OCI-LY1 (cell line): Measurements from ENCODE around the gene NKAIN2.

Experiments
- H2AFZ ChIP-seq: fragments of 200-600 bp; sonication (generic), shearing (Covaris generic); 2 replicates; pipeline ENCODE4 v1.6.0; 2014; ENCODE audit warnings: antibody characterized with exemption, mild to moderate bottlenecking, low read length
- H3F3A ChIP-seq: fragments of 200-600 bp; sonication (generic), shearing (Covaris generic); 2 replicates; pipeline ENCODE4 v1.6.0; 2014; ENCODE audit warnings: mild to moderate bottlenecking, antibody characterized with exemption, low read length, moderate library complexity; ENCODE audit not compliant: insufficient read depth
- H3K27ac ChIP-seq: fragments of 200-600 bp; sonication (generic); 2 replicates; pipeline ENCODE4 v1.5.1; 2014; ENCODE audit warnings: low read length, mixed run types, mild to moderate bottlenecking, low read depth; ENCODE audit not compliant: poor library complexity, severe bottlenecking
- H3K27me3 ChIP-seq: fragments of 200-600 bp; sonication (generic); 2 replicates; pipeline ENCODE4 v1.6.0; 2014; ENCODE audit warnings: antibody characterized with exemption, mild to moderate bottlenecking, low read length, moderate library complexity; ENCODE audit not compliant: insufficient read depth
- H3K36me3 ChIP-seq: fragments of 200-600 bp; sonication (generic); 2 replicates; pipeline ENCODE4 v1.6.1; 2014; ENCODE audit warnings: mild to moderate bottlenecking, antibody characterized with exemption, low read length, moderate library complexity, mixed read lengths; ENCODE audit not compliant: insufficient read depth
- H3K4me1 ChIP-seq: fragments of 200-600 bp; sonication (generic); 2 replicates; pipeline ENCODE4 v1.5.1; 2014; ENCODE audit warnings: mild to moderate bottlenecking, low read length, moderate library complexity; ENCODE audit not compliant: insufficient read depth, severe bottlenecking
- H3K4me2 ChIP-seq: fragments of 200-600 bp; sonication (generic), shearing (Covaris generic); 2 replicates; pipeline ENCODE4 v1.6.1; 2014; ENCODE audit warnings: low read length
- H3K4me3 ChIP-seq: fragments of 200-600 bp; sonication (generic); 2 replicates; pipeline ENCODE4 v1.5.1; 2014; ENCODE audit warnings: low read length, low read depth, mild to moderate bottlenecking, mixed read lengths; ENCODE audit not compliant: poor library complexity, severe bottlenecking
- H3K79me2 ChIP-seq: fragments of 200-600 bp; shearing (Covaris generic); 2 replicates; pipeline ENCODE4 v1.6.1; 2016; ENCODE audit warnings: mixed run types, low read length, mixed read lengths; ENCODE audit not compliant: insufficient read depth
- H3K9ac ChIP-seq: fragments of 200-600 bp; sonication (generic), shearing (Covaris generic); 2 replicates; pipeline ENCODE4 v1.6.1; 2014; ENCODE audit warnings: mild to moderate bottlenecking, low read length, mixed read lengths
- H3K9me2 ChIP-seq: fragments of 200-600 bp; sonication (generic), shearing (Covaris generic); 2 replicates; pipeline ENCODE4 v1.6.1; 2014; ENCODE audit warnings: low read depth, mild to moderate bottlenecking, low read length, mixed read lengths
- H3K9me3 ChIP-seq: fragments of 200-600 bp; shearing (Covaris generic); 2 replicates; pipeline ENCODE4 v1.6.1; 2014; ENCODE audit warnings: low read length, mixed read lengths
- H4K20me1 ChIP-seq: fragments of 200-600 bp; sonication (generic), shearing (Covaris generic); 2 replicates; pipeline ENCODE4 v1.6.0; 2016; ENCODE audit warnings: mild to moderate bottlenecking, low read length; ENCODE audit not compliant: insufficient read depth
- CTCF ChIP-seq: fragments of 200-600 bp; sonication (generic), shearing (Covaris generic); IDR thresholded peaks from 2 replicates; pipeline ENCODE4 v1.5.1; 2017; ENCODE audit warnings: mild to moderate bottlenecking, antibody characterized with exemption, low read length, moderate library complexity, mixed read lengths
- EZH2 ChIP-seq: fragments of 200-600 bp; sonication (generic), shearing (Covaris generic); IDR thresholded peaks from 2 replicates; pipeline ENCODE4 v1.8.0; 2017; ENCODE audit warnings: borderline replicate concordance, mixed run types, mild to moderate bottlenecking, antibody characterized with exemption, low read length, moderate library complexity, mixed read lengths

NKAIN2 gene

GRCh38 chr6:124355146-124355545 is 551.5 kb downstream of the NKAIN2 start:
- Histone ChIP-seq H3K9ac (no peak overlapping the region), H2AFZ (no peak overlapping the region), H3K9me2 (no peaks in the 10 kb centered on the region), H3K79me2 (no peaks in the 10 kb centered on the region), H3K4me2 (no peak overlapping the region), H3K4me3 (no peak overlapping the region), H3K27ac (no peak overlapping the region), H3K4me1 (no peaks in the 10 kb centered on the region), H3K36me3 (no peaks in the 10 kb centered on the region), H3K9me3 (no peaks in the 10 kb centered on the region), H3F3A (no peaks in the 10 kb centered on the region), H3K27me3 (no peaks in the 10 kb centered on the region), H4K20me1 (no peaks in the 10 kb centered on the region)
- no peak for TF ChIP-seq CTCF
- TF ChIP-seq EZH2: no peak

GRCh38 chr6:124356276-124356810 is 552.7 kb downstream of the NKAIN2 start:
- no peak overlapping the region for H3K27ac ChIP-seq
- H3K9me3 ChIP-seq: no peaks in the 10 kb centered on the region
- no peak overlapping the region for H2AFZ ChIP-seq
- no peaks in the 10 kb centered on the region for H3K36me3 ChIP-seq
- no peaks in the 10 kb centered on the region for H3K4me1 ChIP-seq
- no peak overlapping the region for H3K9ac ChIP-seq
- H3K9me2 ChIP-seq: no peaks in the 10 kb centered on the region
- no peaks in the 10 kb centered on the region for H3K27me3 ChIP-seq
- H3K79me2 ChIP-seq: no peaks in the 10 kb centered on the region
- no peak overlapping the region for H3K4me3 ChIP-seq
- TF ChIP-seq EZH2: no peak
- TF ChIP-seq CTCF: no peak
- no peaks in the 10 kb centered on the region for H4K20me1 ChIP-seq
- H3F3A ChIP-seq: no peaks in the 10 kb centered on the region
- no peak overlapping the region for H3K4me2 ChIP-seq

GRCh38 chr6:124356811-124357210 is 553.1 kb downstream of the NKAIN2 start:
- Histone ChIP-seq H3K27me3 (no peaks in the 10 kb centered on the region), H3K9ac (no peak overlapping the region), H3K27ac (no peak overlapping the region), H2AFZ (no peak overlapping the region), H3K79me2 (no peaks in the 10 kb centered on the region), H3K9me2 (no peaks in the 10 kb centered on the region), H4K20me1 (no peaks in the 10 kb centered on the region), H3K4me1 (no peaks in the 10 kb centered on the region), H3K36me3 (no peaks in the 10 kb centered on the region), H3K4me2 (no peak overlapping the region), H3K9me3 (no peaks in the 10 kb centered on the region), H3K4me3 (no peak overlapping the region), H3F3A (no peaks in the 10 kb centered on the region)
- TF ChIP-seq EZH2 (no peak), CTCF (no peak)
